CD4-positive, alpha-beta T cell (primary cell): Measurements from ENCODE around the gene PCCA. TPM values are rescaled to one million over a fixed set of nuclear protein-coding genes. Genes with fewer than 3 reads are reported as not detected.

Source experiments
- ATAC-seq: fragments of 200-7000 bp; cut with Tn5 transposase; one replicate; pipeline ENCODE4 v1.10.0; 2022; ENCODE audit warnings: mild to moderate bottlenecking; ENCODE audit not compliant: poor library complexity
- CTCF ChIA-PET: fragments of 350-600 bp; sonication (Branson Sonifier 250); formaldehyde crosslinking; loops from one replicate; lab custom pipeline; 2021; ENCODE audit warnings: antibody characterized with exemption, inconsistent platforms; lab: Charles Lee
- POLR2A ChIA-PET: fragments of 350-600 bp; sonication (Branson Sonifier 250); formaldehyde crosslinking; loops from one replicate; lab custom pipeline; 2021; ENCODE audit warnings: antibody characterized with exemption, inconsistent platforms; lab: Charles Lee
- DNase-seq, 14 experiments: peaks; one replicate each; pipeline ENCODE4 v3.0.0-alpha.2; 2013 to 2020; ENCODE audit warnings: mixed read lengths in 2 of 14
- H3K27ac ChIP-seq, 2 donors: one replicate each; pipeline versions ENCODE4 v1.5.1 to v1.7.0; 2013; ENCODE audit warnings: low read length in 2 of 2, low read depth in 1 of 2, mild to moderate bottlenecking in 1 of 2
- H3K27me3 ChIP-seq, 2 experiments: 1 replicate in 1 of 2; 2 replicates in 1 of 2; pipeline versions ENCODE4 v1.6.1 to v1.7.0; 2013; ENCODE audit warnings: low read length in 2 of 2, control low read depth in 1 of 2, mild to moderate bottlenecking in 1 of 2, moderate library complexity in 1 of 2; ENCODE audit not compliant: insufficient read depth in 2 of 2, control insufficient read depth in 1 of 2
- H3K36me3 ChIP-seq: one replicate; pipeline ENCODE4 v1.6.1; 2013; ENCODE audit warnings: low read length, control low read depth; ENCODE audit not compliant: insufficient read depth
- H3K4me1 ChIP-seq: one replicate; pipeline ENCODE4 v1.6.1; 2013; ENCODE audit warnings: low read length, control low read depth; ENCODE audit not compliant: insufficient read depth
- H3K4me3 ChIP-seq: one replicate; pipeline ENCODE4 v1.5.1; 2013; ENCODE audit warnings: mild to moderate bottlenecking, low read length, moderate library complexity
- H3K9me3 ChIP-seq, 2 experiments: 1 replicate in 1 of 2; 2 replicates in 1 of 2; pipeline versions ENCODE4 v1.6.1 to v1.7.0; 2013; ENCODE audit warnings: low read length in 2 of 2, mild to moderate bottlenecking in 2 of 2, control low read depth in 1 of 2, moderate library complexity in 1 of 2; ENCODE audit not compliant: control insufficient read depth in 1 of 2, insufficient read depth in 1 of 2
- H3K27ac Mint-ChIP-seq: one replicate; pipeline ENCODE4 v1.8.0; 2020; ENCODE audit warnings: mixed read lengths
- H3K27me3 Mint-ChIP-seq: one replicate; pipeline ENCODE4 v1.8.0; 2021; ENCODE audit warnings: mixed read lengths
- H3K36me3 Mint-ChIP-seq: one replicate; pipeline ENCODE4 v1.8.0; 2021; ENCODE audit warnings: low read depth, mixed read lengths
- H3K4me1 Mint-ChIP-seq: one replicate; pipeline ENCODE4 v1.8.0; 2021; ENCODE audit warnings: low read depth, mixed read lengths
- H3K4me3 Mint-ChIP-seq: one replicate; pipeline ENCODE4 v1.8.0; 2020; ENCODE audit warnings: mild to moderate bottlenecking, mixed read lengths
- H3K9me3 Mint-ChIP-seq: one replicate; pipeline ENCODE4 v1.8.0; 2020; ENCODE audit warnings: mixed read lengths
- intact Hi-C, 2 experiments: fragments of 100-400 bp; cut with DNase I in 1 of 2; cut with micrococcal nuclease in 1 of 2; formaldehyde crosslinking; loops; one replicate each; pipeline versions ENCODE4 v1.15.1 to v1.9.0; 2023 to 2025; cut with DNase I, micrococcal nuclease
- total RNA-seq, 174 experiments: library from RNA in 2 of 174; stranded (reverse) in 2 of 174; gene quantifications; one replicate each; pipeline ENCODE4 v1.2.3 and lab custom pipeline; 2021 to 2026
- TF ChIP-seq, protein P1 (sequence below): fragments of 200-600 bp; IDR thresholded peaks from one replicate; pipeline ENCODE4 v1.8.0; 2022; ENCODE audit warnings: antibody characterized with exemption, mild to moderate bottlenecking

The PCCA gene
- total RNA-seq, 2 experiments from 2014 or later: 4.7 to 5.2 TPM

DNA sequence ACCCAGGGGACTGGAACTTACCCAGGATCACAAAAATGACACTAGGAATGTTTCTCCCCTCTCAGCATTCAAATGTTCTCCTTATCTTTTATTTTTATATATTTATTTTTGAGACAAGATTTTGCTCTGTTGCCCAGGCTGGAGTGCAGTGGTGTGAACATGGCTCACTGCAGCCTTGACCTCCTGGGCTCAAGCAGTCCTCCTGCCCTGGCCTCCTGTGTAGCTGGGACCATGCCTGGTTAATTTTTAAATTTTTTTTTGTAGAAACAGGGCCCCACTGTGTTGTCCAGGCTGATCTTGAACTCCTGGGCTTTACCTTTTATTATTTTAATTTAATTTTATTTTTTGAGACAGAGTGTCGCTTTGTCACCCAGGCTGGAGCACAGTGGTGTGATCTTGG is 108.2 kb downstream of the PCCA start:
- H3K36me3 ChIP-seq: peaks cover 2% of the 10 kb centered on the region
- intact Hi-C loops: no loop called here
- TF ChIP-seq, protein P1, sequence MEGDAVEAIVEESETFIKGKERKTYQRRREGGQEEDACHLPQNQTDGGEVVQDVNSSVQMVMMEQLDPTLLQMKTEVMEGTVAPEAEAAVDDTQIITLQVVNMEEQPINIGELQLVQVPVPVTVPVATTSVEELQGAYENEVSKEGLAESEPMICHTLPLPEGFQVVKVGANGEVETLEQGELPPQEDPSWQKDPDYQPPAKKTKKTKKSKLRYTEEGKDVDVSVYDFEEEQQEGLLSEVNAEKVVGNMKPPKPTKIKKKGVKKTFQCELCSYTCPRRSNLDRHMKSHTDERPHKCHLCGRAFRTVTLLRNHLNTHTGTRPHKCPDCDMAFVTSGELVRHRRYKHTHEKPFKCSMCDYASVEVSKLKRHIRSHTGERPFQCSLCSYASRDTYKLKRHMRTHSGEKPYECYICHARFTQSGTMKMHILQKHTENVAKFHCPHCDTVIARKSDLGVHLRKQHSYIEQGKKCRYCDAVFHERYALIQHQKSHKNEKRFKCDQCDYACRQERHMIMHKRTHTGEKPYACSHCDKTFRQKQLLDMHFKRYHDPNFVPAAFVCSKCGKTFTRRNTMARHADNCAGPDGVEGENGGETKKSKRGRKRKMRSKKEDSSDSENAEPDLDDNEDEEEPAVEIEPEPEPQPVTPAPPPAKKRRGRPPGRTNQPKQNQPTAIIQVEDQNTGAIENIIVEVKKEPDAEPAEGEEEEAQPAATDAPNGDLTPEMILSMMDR: no peak
- DNase-seq: no peak
- H3K27ac ChIP-seq: no peak overlapping the region
- ATAC-seq: no peak
- H3K4me3 Mint-ChIP-seq: no peak overlapping the region
- H3K27ac Mint-ChIP-seq: no peak overlapping the region
- no peaks in the 10 kb centered on the region for H3K9me3 Mint-ChIP-seq
- POLR2A ChIA-PET: no interaction called here
- no peaks in the 10 kb centered on the region for H3K27me3 ChIP-seq
- no peaks in the 10 kb centered on the region for H3K27me3 Mint-ChIP-seq
- no peaks in the 10 kb centered on the region for H3K4me1 ChIP-seq
- no peak overlapping the region for H3K4me3 ChIP-seq
- H3K36me3 Mint-ChIP-seq: no peaks in the 10 kb centered on the region
- CTCF ChIA-PET: no interaction called here
- H3K4me1 Mint-ChIP-seq: no peaks in the 10 kb centered on the region
- H3K9me3 ChIP-seq: no peaks in the 10 kb centered on the region

DNA sequence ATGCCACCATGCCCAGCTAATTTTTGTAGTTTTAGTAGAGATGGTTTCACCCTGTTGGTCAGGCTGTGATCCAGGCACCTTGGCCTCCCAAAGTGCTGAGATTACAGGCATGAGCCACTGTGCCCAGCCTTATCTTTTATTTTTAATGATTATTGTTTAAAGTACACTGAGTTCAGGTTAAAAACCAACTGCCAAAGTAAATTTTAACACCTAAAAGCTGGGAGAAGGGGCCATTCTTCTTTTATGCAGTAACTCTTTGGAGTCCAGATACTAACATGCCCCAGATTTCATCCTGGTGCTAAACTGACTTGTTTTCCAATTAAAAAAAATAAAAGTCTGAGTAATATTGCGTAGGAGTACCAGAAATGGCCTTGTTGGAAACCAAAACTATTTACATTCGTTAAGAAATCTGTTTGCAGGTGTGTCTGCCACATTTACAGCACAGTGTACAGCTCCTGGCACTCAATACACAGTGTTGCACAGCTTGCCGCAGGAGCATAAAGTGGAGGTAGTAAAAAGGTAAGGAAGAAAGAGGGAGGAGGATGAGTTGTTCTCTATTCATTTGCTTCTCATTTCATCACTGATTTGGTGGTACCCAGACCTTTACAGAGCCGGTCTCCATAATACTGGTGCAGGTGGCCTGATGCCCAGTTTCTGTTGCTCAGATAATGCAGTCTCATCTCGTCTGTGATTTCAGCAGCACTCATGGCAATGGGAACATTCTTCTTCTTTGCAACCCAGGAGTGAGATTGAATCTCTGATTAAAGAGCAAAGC is 108.9 kb downstream of the PCCA start:
- Histone ChIP-seq H3K36me3 (peaks cover 2% of the 10 kb centered on the region), H3K9me3 (no peaks in the 10 kb centered on the region), H3K27ac (no peak overlapping the region), H3K27me3 (no peaks in the 10 kb centered on the region), H3K4me1 (no peaks in the 10 kb centered on the region), H3K4me3 (no peak overlapping the region)
- CTCF ChIA-PET: no interaction called here
- Mint-ChIP-seq H3K36me3 (no peaks in the 10 kb centered on the region), H3K4me3 (no peak overlapping the region), H3K4me1 (no peaks in the 10 kb centered on the region), H3K27me3 (no peaks in the 10 kb centered on the region), H3K27ac (no peak overlapping the region), H3K9me3 (no peaks in the 10 kb centered on the region)
- POLR2A ChIA-PET: no interaction called here
- TF ChIP-seq, protein P1: no peak
- ATAC-seq: no peak
- no peak for DNase-seq
- intact Hi-C loops: no loop called here

DNA sequence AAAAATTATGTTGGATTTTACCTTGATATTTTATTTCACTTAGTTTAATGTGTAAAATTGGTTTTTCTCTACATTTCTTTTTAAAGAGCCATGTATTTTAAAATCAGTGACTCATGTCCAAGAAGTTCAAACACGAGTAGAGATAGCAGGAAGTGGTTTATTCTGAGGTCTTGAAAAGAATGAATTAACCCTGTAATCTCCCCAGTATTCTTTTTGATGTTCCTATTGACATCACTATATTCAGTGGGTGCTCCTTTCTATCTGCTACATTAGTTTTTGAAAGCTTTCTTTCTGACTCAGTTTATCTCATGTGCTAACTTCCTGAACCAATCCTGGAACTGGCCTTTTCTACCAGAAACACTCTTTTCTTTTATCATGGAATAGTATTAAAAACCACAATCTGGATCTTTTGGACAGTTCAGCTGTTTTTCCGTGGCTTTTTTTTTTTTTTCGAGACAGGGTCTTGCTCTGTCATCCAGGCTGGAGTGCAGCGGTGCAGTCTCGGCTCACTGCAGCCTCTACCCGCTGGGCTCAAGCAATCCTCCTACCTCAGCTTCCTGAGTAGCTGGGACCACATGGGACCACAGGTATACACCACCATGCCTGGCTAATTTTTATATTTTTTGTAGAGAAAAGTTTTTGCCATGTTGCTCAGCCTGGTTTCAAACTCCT is 114.9 kb downstream of the PCCA start:
- Histone ChIP-seq H3K4me3 (no peak overlapping the region), H3K36me3 (no peaks in the 10 kb centered on the region), H3K9me3 (no peaks in the 10 kb centered on the region), H3K27me3 (no peaks in the 10 kb centered on the region), H3K27ac (no peak overlapping the region), H3K4me1 (peaks cover 15% of the 10 kb centered on the region)
- POLR2A ChIA-PET: interaction anchor here (0.7 kb wide), 1 partner anchor 32 kb away, joined by 5 read pairs; no protein-coding TSS in a partner anchor
- H3K27ac Mint-ChIP-seq: no peak overlapping the region
- CTCF ChIA-PET: interaction anchor here (0.7 to 1.2 kb wide), 2 partner anchors 298 to 548 kb away, joined by 3 read pairs; no protein-coding TSS in a partner anchor
- H3K9me3 Mint-ChIP-seq: no peaks in the 10 kb centered on the region
- peaks cover 6% of the 10 kb centered on the region for H3K36me3 Mint-ChIP-seq
- peak; percentile 70 for ATAC-seq
- H3K4me1 Mint-ChIP-seq: peaks cover 20% of the 10 kb centered on the region
- no peaks in the 10 kb centered on the region for H3K27me3 Mint-ChIP-seq
- TF ChIP-seq, protein P1: no peak
- H3K4me3 Mint-ChIP-seq: peak overlapping the region; percentile 78
- intact Hi-C loops: no loop called here
- DNase-seq: peak in 3 of 14 experiments; percentile 35 to 75 (median 46)
